NCI-H510A treated with DMSO at 0.1 percent for 48 hours (cell line): ENCODE measurements around the gene SCAANT1.

Source experiments
- DNase-seq: peaks from one replicate; lab custom pipeline; 2025; lab: John Stamatoyannopoulos, UW

The SCAANT1 gene

GRCh38 chr3:63911873-63912767, at the start of gene SCAANT1:
Gene SCAANT1, minus strand, starts transcription at chr3:63912383.
- peak; percentile 53 for DNase-seq

DNA sequence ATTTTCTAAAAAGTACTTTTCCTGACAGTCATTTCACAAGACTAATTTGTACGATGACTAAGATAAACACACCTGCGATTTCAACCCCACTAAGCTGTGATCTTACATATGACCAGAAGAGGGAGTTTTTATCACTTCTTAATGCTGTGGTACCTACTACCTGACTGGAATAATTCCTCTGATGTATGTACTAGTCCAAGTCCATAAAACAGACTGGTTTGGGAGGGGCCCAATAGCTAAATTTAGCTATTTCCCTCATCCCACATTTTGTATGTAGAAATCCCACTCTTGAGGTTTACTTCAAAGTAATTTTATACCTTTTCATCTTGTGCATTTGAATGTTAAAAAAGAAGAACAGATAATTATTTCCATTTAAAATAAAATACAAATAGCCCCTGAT, 49.7 kb upstream of the SCAANT1 start:
- peak; percentile 52 for DNase-seq

DNA sequence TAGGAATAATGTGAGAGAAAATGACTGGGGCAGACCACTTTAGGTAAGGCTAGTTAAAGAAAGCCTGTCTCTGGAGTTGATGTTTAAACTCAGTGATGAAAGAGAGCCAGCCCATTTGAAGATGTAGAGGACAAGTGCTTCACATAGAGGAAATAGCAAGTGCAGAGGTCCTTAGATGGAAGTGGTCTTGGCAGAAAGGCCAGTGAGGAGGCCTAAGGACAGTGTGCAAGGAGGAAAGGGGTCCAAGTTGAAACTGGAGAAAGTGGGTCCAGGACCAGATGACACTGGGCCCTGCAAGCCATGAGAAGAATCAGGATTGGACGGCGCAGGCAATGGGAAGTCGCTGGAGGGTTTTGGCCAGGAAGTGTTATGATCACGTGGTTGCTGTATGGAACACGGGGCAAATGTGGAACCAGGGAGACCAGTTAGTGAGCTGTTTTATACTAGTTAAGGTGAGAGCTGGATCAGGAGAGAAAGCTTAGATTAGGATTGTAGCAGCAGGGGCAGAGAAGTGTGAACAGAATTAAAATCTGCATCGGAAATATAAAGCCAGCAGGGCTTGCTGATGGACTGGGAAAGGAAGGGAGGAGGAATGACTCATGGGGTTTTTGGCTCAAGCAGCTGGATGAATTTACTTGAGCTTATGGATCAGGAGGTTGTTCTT, 48.0 kb upstream of the SCAANT1 start:
- peak; percentile 58 for DNase-seq

DNA sequence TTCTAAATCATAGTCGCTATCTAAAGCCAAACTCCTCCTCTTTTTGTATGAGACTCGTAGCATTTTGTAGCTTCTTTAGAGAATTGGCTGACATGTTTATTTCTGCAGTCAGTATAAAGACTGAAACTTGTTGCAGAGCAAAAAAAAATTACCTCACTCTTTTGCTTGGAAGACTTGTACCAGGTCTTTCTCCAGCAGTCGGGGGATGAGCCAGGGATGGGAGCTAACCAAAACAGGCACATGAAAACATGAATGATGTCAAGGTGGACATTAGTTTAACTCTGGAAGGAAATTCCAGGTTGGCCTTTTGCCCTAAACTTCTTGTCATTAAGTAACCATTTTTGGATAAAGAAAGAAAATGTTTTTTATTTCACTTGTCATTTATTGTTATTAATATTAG, 47.0 kb upstream of the SCAANT1 start:
- DNase-seq, result no peak

- no peak for DNase-seq
Observed at GRCh38 chr3:63955830-63956545, 43.8 kb upstream of the SCAANT1 start.

GRCh38 chr3:63955036-63955650, 43.0 kb upstream of the SCAANT1 start:
- DNase-seq, result no peak

- DNase-seq, result no peak
Observed at GRCh38 chr3:63954182-63954581, 42.0 kb upstream of the SCAANT1 start.

GRCh38 chr3:63952248-63952594, 40.0 kb upstream of the SCAANT1 start:
- no peak for DNase-seq

- no peak for DNase-seq
Observed at GRCh38 chr3:63951492-63952247, 39.5 kb upstream of the SCAANT1 start.

- no peak for DNase-seq
Observed at GRCh38 chr3:63950698-63951097, 38.5 kb upstream of the SCAANT1 start.

DNA sequence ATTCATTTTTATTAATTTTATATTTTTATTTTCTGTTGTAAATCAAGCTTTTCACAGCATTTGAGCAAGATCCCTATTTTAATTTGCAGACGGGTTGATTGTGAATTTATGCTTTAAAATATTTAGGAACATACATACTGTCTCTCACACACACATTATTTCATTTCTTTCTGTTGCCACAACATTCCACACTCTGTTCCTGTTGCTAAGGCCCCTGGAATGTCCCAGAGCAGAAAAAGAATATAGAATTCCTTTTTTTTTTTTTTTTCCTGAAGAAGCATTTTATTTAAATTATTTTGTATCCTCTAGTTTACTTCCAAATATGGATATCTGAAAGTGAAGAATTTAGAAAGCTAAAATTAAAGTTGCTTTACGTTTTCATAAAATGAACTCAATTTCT, 36.8 kb upstream of the SCAANT1 start:
- no peak for DNase-seq

GRCh38 chr3:63947594-63947993, 35.4 kb upstream of the SCAANT1 start:
- DNase-seq, result no peak

- DNase-seq, result no peak
Observed at GRCh38 chr3:63946753-63947152, 34.6 kb upstream of the SCAANT1 start.

DNA sequence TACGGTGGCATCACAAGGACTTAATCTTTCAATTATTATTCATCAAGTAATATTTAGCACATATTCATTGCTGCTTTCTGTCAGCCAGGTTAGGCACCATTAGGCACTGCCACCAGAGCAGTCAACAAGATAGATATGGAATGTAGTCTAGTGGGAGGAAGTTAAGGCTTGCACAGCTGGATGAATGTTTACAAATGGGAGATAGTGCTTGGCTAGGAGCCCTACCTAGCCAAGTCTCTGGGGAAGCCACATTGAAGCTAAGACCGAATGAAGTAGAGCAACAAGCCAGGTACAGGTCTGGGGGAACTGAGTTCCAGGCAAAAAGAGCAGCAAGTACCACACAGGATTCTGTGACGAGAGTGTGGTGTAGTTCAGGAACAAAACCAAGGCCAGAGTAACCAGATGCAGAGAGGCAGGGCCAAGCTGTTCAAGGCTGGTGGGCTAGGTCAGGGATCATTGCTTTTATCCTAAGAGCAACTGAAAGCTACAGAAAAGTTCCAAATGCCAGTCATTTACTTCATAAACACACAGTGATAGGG, 33.4 kb upstream of the SCAANT1 start:
- peak; percentile 33 for DNase-seq

DNA sequence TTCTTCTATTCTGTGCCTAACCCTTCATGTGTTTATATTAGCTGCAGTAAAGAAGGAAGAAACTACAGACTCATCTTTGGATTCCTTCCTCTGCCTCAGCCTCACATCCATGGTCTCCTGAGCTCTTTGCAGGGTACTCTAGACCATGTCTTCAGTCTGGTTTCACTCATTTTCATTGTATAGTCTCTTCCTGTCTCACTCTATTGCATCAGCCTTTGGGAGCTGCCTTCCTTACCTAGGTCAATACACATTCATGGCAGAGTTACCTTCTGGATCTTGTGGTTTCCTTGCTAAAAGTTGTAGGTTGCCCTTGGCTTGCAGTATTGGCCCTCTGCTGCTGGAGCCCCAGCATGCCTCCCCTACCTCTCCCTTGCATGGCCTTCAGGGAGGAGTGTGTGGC, 31.5 kb upstream of the SCAANT1 start:
- DNase-seq, result no peak

GRCh38 chr3:63942528-63942927, 30.3 kb upstream of the SCAANT1 start:
- DNase-seq, result no peak

DNA sequence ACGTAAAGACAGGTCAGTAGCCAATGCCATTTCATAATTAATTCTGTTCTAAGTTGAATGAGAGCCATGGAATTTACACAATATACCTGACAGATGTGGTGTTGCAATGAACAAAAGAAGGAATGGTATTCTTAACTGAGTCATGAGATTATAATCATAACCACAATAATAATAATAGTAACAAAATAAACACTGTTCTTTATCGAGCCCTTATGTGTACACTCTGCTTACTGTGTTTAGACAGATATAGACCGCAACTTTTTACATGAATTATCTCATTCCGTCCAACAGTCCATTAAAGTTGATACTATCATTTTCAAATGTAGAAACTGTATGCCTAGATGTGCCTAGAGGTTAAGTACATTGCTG, 28.2 kb upstream of the SCAANT1 start:
- no peak for DNase-seq

DNA sequence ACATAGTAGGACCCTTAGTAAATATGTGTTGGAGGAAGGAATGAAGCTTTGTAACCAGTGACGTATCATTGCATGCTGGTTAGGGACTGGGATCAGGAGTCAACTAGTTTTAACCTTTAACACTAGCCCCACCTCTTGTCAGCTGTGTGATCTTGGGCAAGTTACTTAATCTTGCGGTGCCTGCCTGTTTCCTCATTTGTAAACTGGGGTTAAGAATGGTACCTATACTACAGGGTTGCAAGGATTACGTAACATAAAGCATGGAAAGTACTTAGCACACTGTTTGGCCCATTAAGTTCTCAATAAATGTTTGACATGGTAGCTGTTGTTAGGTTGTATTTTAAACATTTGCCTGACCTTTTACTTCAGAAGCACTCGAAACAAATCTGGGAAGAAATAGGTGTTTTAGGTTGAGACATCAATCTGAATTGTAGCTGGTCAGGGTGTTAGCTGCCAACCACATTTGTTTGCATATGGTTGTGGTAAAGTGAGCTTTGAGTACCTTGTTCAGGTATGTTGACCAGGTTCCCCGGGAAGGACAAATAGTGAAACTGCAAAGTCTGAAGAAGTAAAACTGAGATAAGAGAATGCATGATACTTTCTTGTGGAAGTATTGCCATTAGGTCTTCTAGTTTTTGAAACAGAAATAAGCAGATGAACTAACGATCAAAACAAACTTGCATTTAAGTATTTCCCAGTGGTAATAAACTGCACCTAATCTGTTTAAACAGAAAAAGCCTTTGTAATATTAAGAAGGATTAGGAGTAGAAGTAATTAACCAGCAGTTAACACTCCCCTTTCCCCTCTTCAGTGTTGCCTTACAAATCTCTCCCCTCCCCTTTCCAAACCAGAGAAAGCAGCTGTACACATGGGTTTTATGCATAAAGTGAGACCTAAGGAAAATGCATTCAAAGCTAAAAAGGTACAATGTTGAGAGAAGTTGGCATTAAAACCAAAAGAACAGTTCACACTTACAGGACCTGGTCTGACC, 25.8 kb upstream of the SCAANT1 start:
- peak; percentile 35 for DNase-seq

DNA sequence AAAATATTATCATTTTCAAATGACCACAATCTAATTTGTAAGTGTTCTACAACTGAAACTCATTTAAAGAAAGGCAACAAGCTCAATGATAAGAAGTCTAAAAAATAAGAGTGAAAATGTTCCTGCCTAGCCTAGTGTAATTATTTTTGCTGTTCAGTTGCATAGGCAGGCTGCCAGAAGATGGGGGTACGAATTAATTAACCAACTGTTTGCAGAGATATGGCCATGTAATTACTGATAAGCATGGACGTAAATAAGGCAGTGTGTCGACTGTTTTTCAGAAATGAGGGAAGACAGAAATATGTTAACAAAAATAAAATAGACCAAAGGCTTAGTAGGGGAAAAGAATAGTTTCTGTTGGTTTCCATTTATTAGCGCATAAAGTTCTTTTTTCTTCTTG, 24.7 kb upstream of the SCAANT1 start:
- DNase-seq, result no peak
